ENCODE measurements around the gene NRL. TPM values are rescaled to one million over a fixed set of nuclear protein-coding genes. Genes with fewer than 3 reads are reported as not detected.

NRL gene
- total and polyA plus RNA-seq, 10 of the 15 experiments (the other 5 are each of a cell fraction or from before 2014, with no cell fraction given), result 0.11 to 4.4 (median 2.2) TPM

DNA sequence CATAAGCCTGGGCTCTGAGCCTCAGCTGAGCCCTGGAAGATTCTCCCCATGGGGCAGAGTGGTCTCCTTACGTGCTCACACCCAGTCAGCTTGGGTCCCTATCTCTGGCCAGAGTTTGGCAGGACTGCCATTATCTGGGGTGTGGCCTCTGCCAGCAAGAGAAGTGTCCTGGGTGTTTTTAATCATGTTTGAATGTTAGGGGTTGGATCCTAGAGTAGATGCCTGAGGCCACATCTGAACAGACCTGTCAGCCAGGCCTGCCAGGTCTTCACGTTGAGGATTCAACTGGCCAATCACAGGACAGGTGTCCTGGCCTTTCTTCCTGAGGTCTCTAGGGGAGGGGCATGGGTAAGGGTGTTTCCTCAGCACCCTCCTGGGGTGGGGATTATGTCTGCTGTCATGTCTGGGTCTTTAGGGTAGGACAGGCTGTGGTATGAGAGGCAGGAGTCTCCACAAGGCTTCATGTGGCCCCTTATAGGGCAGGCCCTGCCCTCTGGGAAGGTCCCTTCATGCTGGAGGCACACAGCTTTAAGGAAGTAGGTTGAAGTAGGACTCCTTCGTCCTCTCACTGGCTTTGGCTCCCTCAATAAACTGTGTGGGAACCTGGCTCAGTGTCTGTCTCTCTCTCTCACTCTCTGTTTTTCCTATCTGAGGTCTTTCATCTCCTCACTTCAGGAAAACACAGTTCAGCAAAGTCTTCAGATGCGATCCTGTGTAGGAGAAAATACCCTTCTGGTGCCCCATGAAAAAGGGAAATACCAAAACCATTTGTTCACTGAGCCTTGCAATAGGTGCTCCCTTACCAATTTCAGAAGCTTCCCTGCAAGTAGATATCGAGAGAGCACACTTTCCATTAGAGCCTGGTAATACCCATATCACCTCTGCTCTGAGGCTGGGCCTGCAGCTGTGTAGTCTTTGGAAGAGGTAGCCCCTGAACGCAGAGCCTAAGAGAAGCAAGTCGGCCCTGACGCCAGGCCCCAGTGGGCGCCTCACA lies 9.0 kb upstream of the NRL start:
- peak overlapping the region; percentile 46; the same call in 1 of the 2 replicates for H3K9ac ChIP-seq (ENCODE audit: control insufficient read depth, insufficient read depth, low read length)
- WGBS (ENCODE audit: insufficient coverage, insufficient replicate concordance, low lambda C conversion rate, missing lambda C conversion rate), result 26% methylated on average over 9 of the region's 9 CpGs
- CTCF ChIA-PET, result interaction anchor here (0.7 to 2.0 kb wide), 6 partner anchors 9 to 186 kb away, joined by 3 to 9 read pairs (median 4); partner anchors contain the start of genes DCAF11, IRF9 and NRL
- no peaks in the 10 kb centered on the region for H3K9me3 ChIP-seq (replicated peaks; ENCODE audit: control insufficient read depth, insufficient read depth, low read length)
- in situ Hi-C loops (cut with MboI) (loop anchor here (25.0 kb wide), 1 partner anchor 811 kb away; the partner anchor contains the start of genes BCL2L2, PABPN1 and PPP1R3E), intact Hi-C loops (cut with micrococcal nuclease; ENCODE audit: unreplicated experiment) (no loop called here)
- H3K27ac ChIP-seq (ENCODE audit: control insufficient read depth, insufficient read depth), result peak overlapping the region; percentile 78
- peaks cover 10 to 13% of the 10 kb centered on the region in 2 experiments for H3K36me3 ChIP-seq (ENCODE audit: control insufficient read depth in 2 of 2, insufficient read depth in 2 of 2, low read length in 1 of 2)
- no peak for DNase-seq (ENCODE audit: low read depth, low spot score)
- peak; percentile 92 for ATAC-seq
- peak overlapping the region; percentile 59 for H2AFZ ChIP-seq (ENCODE audit: control insufficient read depth, low read depth, low read length)
- no peak overlapping the region for H3K4me3 ChIP-seq
- peak overlapping the region; percentile 46 for H3K4me2 ChIP-seq (ENCODE audit: control insufficient read depth, insufficient read depth)
- H4K20me1 ChIP-seq (ENCODE audit: control insufficient read depth, insufficient read depth), result no peaks in the 10 kb centered on the region
- BruUV-seq (replicated peaks), result no TSS peak
- no peaks in the 10 kb centered on the region for H3K79me2 ChIP-seq (ENCODE audit: control insufficient read depth, insufficient read depth, low read length)
- POLR2A ChIA-PET, result interaction anchor here (1.0 to 17.1 kb wide), 6 partner anchors 8 to 123 kb away, joined by 3 to 276 read pairs (median 8); partner anchors contain the start of genes DCAF11, EMC9, FITM1 and NRL
- RAD21 ChIA-PET (ENCODE audit: unreplicated experiment), result interaction anchor here (0.9 to 2.1 kb wide), 8 partner anchors 9 to 119 kb away, joined by 3 to 14 read pairs (median 3); partner anchors contain the start of genes DCAF11, IRF9, NRL and PSME1
- peaks cover 25% of the 10 kb centered on the region for H3K4me1 ChIP-seq (ENCODE audit: control insufficient read depth, insufficient read depth, low read length)
- H3K27me3 ChIP-seq (replicated peaks in 1 of 2; ENCODE audit: control insufficient read depth in 2 of 2, insufficient read depth in 2 of 2, low read length in 1 of 2), result no peaks in the 10 kb centered on the region
- SMC1A ChIA-PET (ENCODE audit: uncharacterized antibody, unreplicated experiment), result interaction anchor here (0.8 to 6.1 kb wide), 8 partner anchors 8 to 38 kb away, joined by 3 to 47 read pairs (median 6); partner anchors contain the start of genes DCAF11, IRF9, NRL and PSME1
- FAIRE-seq, result peak; percentile 65
- TF ChIP-seq DPF2 (IDR thresholded peaks at IDR 0.05) (peak; percentile 33; the same call in 1 of the 2 replicates), TCF3 (IDR thresholded peaks at IDR 0.05; ENCODE audit: borderline replicate concordance, insufficient read depth, low read depth, low read length) (no peak), NFYB (IDR thresholded peaks at IDR 0.05; ENCODE audit: insufficient read depth, low read depth, low read length) (0 out of 2 replicates have a peak, but pooled peaks have one; percentile 22), SREBF1 (IDR thresholded peaks at IDR 0.05; ENCODE audit: low read length) (no peak), ETV6 (conservative IDR thresholded peaks at IDR 0.05 in 1 of 2, IDR thresholded peaks at IDR 0.05 in 1 of 2; ENCODE audit: borderline replicate concordance in 1 of 2, low read depth in 1 of 2) (no peak), HDGF (IDR thresholded peaks at IDR 0.05) (no peak; the same call in 1 of the 2 replicates), POLR2A (IDR thresholded peaks at IDR 0.05; ENCODE audit: low read depth, low read length) (peak; percentile 43; the same call in 1 of the 2 replicates)
- TF ChIP-seq, protein P1, sequence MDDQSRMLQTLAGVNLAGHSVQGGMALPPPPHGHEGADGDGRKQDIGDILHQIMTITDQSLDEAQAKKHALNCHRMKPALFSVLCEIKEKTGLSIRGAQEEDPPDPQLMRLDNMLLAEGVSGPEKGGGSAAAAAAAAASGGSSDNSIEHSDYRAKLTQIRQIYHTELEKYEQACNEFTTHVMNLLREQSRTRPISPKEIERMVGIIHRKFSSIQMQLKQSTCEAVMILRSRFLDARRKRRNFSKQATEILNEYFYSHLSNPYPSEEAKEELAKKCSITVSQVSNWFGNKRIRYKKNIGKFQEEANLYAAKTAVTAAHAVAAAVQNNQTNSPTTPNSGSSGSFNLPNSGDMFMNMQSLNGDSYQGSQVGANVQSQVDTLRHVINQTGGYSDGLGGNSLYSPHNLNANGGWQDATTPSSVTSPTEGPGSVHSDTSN (IDR thresholded peaks at IDR 0.05; ENCODE audit: insufficient replicate concordance, low read depth, low read length), result no peak
- TF ChIP-seq, protein P2, sequence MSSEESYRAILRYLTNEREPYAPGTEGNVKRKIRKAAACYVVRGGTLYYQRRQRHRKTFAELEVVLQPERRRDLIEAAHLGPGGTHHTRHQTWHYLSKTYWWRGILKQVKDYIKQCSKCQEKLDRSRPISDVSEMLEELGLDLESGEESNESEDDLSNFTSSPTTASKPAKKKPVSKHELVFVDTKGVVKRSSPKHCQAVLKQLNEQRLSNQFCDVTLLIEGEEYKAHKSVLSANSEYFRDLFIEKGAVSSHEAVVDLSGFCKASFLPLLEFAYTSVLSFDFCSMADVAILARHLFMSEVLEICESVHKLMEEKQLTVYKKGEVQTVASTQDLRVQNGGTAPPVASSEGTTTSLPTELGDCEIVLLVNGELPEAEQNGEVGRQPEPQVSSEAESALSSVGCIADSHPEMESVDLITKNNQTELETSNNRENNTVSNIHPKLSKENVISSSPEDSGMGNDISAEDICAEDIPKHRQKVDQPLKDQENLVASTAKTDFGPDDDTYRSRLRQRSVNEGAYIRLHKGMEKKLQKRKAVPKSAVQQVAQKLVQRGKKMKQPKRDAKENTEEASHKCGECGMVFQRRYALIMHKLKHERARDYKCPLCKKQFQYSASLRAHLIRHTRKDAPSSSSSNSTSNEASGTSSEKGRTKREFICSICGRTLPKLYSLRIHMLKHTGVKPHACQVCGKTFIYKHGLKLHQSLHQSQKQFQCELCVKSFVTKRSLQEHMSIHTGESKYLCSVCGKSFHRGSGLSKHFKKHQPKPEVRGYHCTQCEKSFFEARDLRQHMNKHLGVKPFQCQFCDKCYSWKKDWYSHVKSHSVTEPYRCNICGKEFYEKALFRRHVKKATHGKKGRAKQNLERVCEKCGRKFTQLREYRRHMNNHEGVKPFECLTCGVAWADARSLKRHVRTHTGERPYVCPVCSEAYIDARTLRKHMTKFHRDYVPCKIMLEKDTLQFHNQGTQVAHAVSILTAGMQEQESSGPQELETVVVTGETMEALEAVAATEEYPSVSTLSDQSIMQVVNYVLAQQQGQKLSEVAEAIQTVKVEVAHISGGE (CRISPR knock-in tag; IDR thresholded peaks at IDR 0.05), result no peak
- TF ChIP-seq, protein P3, sequence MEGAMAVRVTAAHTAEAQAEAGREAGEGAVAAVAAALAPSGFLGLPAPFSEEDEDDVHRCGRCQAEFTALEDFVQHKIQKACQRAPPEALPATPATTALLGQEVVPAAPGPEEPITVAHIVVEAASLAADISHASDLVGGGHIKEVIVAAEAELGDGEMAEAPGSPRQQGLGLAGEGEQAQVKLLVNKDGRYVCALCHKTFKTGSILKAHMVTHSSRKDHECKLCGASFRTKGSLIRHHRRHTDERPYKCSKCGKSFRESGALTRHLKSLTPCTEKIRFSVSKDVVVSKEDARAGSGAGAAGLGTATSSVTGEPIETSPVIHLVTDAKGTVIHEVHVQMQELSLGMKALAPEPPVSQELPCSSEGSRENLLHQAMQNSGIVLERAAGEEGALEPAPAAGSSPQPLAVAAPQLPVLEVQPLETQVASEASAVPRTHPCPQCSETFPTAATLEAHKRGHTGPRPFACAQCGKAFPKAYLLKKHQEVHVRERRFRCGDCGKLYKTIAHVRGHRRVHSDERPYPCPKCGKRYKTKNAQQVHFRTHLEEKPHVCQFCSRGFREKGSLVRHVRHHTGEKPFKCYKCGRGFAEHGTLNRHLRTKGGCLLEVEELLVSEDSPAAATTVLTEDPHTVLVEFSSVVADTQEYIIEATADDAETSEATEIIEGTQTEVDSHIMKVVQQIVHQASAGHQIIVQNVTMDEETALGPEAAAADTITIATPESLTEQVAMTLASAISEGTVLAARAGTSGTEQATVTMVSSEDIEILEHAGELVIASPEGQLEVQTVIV (IDR thresholded peaks at IDR 0.05; ENCODE audit: borderline replicate concordance, partially characterized antibody), result no peak

Measured in GM12878 (cell line).